ENCODE results near the gene VAV1.
"Not testable (repeated sequence)": the region's sequence is repeated elsewhere in the genome, so short reads cannot be mapped to it uniquely, and the experiment has no call there.

VAV1 gene

DNA sequence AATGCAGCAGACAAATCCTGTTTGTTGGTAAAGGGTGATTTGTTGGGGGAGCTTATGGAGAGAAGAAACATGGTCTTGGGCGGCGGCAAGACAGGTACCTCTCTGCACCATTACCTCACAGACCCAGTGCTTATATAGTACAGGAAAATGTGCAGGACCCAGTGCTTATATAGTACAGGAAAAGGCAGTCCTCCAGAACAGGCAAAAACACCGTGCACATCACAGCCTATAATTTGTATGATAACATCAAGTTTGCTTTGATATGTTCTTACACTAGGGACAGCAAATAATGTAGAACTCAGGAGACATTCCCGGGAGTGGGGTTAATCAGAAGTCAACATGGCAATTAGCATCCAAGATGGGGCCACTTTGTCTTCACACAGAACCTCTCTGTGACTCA lies 20.9 kb downstream of the VAV1 start:
- Histone ChIP-seq H3K36me3 (ENCODE audit: insufficient read depth, low read length) (no peaks in the 10 kb centered on the region), H3K4me1 (ENCODE audit: control insufficient read depth, insufficient read depth, low read length, unreplicated experiment) (no peaks in the 10 kb centered on the region), H3K27ac (ENCODE audit: low read depth, low read length) (no peak overlapping the region), H2AFZ (ENCODE audit: low read length, unreplicated experiment) (no peak overlapping the region), H3K4me3 (ENCODE audit: low read depth, low read length) (no peak overlapping the region), H3K79me2 (ENCODE audit: control insufficient read depth, insufficient read depth, low read length, unreplicated experiment) (no peaks in the 10 kb centered on the region), H3K27me3 (ENCODE audit: insufficient read depth, low read length) (peaks cover 6% of the 10 kb centered on the region; the same call in 1 of the 2 replicates)

DNA sequence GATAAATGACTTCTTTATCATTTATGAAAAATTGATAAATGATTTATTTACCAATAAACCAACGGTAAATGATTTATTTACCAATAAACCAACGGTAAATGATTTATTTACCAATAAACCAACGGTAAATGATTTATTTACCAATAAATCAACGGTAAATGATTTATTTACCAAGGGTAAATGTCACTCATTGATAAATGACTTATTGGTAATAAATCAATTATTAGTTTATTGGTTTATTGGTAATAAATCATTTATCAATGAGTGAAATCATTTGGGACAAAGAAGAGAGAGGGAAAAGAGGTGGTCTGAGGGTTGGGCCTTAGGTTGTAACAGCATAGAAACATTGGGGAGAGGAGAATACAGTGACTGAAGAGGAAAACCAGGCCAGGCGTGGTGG lies 21.5 kb downstream of the VAV1 start:
- H3K36me3 ChIP-seq (ENCODE audit: insufficient read depth, low read length), result no peaks in the 10 kb centered on the region
- no peak overlapping the region for H2AFZ ChIP-seq (ENCODE audit: low read length, unreplicated experiment)
- H3K27ac ChIP-seq (ENCODE audit: low read depth, low read length), result no peak overlapping the region
- no peak overlapping the region for H3K4me3 ChIP-seq (ENCODE audit: low read depth, low read length)
- peaks cover 6% of the 10 kb centered on the region; the same call in 1 of the 2 replicates for H3K27me3 ChIP-seq (ENCODE audit: insufficient read depth, low read length)
- H3K4me1 ChIP-seq (ENCODE audit: control insufficient read depth, insufficient read depth, low read length, unreplicated experiment), result no peaks in the 10 kb centered on the region
- no peaks in the 10 kb centered on the region for H3K79me2 ChIP-seq (ENCODE audit: control insufficient read depth, insufficient read depth, low read length, unreplicated experiment)

DNA sequence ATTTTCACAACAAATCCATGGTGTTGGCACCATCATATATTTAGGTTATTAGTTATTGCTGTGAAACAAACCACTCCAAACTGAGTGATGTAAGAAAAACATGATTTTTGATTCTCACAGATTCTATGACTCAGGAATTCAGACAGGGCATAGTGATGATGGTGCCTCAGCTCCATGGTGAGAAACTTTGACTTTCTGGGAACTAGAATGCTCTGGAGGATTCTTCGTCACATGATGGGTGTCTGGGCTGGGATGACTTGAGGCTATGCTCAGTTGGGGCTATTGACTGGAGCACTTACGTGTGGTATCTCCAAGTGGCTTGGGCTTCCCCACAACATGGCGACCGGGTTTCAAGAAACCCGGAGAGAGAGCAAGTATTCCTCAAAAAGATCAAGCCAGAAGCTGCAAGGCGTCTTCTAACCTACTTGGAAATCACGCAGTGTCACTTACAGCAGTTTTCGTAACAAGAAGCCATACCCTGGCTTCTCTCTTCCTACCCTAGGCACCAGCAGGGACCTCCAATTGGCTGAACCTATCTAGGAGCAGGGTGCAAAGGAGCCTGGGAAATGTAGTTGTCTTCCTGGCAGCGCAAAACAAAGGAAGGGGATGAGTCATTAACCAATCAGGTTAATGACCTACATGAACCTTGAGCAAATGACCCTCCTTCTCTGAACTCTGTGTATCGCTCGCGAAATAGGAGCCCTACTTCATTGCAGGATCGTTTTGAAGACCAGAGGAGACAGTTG lies 22.4 kb downstream of the VAV1 start:
- H3K36me3 ChIP-seq (ENCODE audit: insufficient read depth, low read length), result no peaks in the 10 kb centered on the region
- no peak overlapping the region for H3K4me3 ChIP-seq (ENCODE audit: low read depth, low read length)
- no peaks in the 10 kb centered on the region for H3K4me1 ChIP-seq (ENCODE audit: control insufficient read depth, insufficient read depth, low read length, unreplicated experiment)
- peaks cover 6% of the 10 kb centered on the region; the same call in 1 of the 2 replicates for H3K27me3 ChIP-seq (ENCODE audit: insufficient read depth, low read length)
- H3K79me2 ChIP-seq (ENCODE audit: control insufficient read depth, insufficient read depth, low read length, unreplicated experiment), result no peaks in the 10 kb centered on the region
- H2AFZ ChIP-seq (ENCODE audit: low read length, unreplicated experiment), result no peak overlapping the region
- no peak overlapping the region for H3K27ac ChIP-seq (ENCODE audit: low read depth, low read length)

DNA sequence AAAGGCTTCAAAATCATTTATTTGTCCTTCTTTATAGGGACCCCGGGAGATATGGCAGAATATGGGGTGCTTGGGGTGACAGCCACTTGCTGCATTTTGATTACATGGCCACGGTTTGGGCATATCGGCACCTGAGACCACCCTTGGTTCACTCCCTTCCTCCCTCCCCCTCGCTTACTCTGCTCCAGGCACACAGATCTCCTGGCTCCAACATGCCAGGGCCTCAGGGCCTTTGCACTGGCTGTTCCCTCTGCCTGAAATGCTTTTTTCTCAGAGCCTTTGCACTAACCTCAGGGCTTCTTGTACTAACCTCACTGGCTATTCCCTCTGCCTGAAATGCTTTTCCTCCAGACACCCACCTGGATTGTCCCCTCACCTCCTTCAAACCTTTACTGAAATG lies 23.8 kb downstream of the VAV1 start:
- no peak overlapping the region for H2AFZ ChIP-seq (ENCODE audit: low read length, unreplicated experiment)
- H3K4me3 ChIP-seq (ENCODE audit: low read depth, low read length), result no peak overlapping the region
- H3K79me2 ChIP-seq (ENCODE audit: control insufficient read depth, insufficient read depth, low read length, unreplicated experiment), result no peaks in the 10 kb centered on the region
- H3K27ac ChIP-seq (ENCODE audit: low read depth, low read length), result no peak overlapping the region
- no peaks in the 10 kb centered on the region for H3K36me3 ChIP-seq (ENCODE audit: insufficient read depth, low read length)
- peaks cover 4% of the 10 kb centered on the region; the same call in 1 of the 2 replicates for H3K27me3 ChIP-seq (ENCODE audit: insufficient read depth, low read length)
- H3K4me1 ChIP-seq (ENCODE audit: control insufficient read depth, insufficient read depth, low read length, unreplicated experiment), result peaks cover 6% of the 10 kb centered on the region

DNA sequence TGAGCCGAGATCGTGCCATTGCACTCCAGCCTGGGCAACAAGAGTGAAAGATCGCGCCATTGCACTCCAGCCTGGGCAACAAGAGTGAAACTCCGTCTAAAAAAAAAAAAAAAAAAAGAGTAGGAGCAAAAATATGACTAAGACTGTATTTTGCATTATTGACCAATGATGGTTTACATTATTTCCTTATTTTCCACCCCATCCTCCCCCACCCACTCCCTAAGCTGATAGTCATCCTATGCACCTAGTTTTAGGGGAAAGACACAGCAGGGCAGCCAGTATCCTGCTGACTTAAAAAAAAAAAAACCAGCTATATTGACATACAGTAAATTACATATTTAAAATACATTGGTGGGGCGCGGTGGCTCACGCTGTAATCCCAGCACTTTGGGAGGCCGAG lies 25.1 kb downstream of the VAV1 start:
- Histone ChIP-seq H3K27me3 (ENCODE audit: insufficient read depth, low read length) (no peaks in the 10 kb centered on the region), H3K79me2 (ENCODE audit: control insufficient read depth, insufficient read depth, low read length, unreplicated experiment) (no peaks in the 10 kb centered on the region), H3K4me1 (ENCODE audit: control insufficient read depth, insufficient read depth, low read length, unreplicated experiment) (peaks cover 16% of the 10 kb centered on the region), H3K36me3 (ENCODE audit: insufficient read depth, low read length) (no peaks in the 10 kb centered on the region), H3K27ac (ENCODE audit: low read depth, low read length) (no peak overlapping the region), H2AFZ (ENCODE audit: low read length, unreplicated experiment) (no peak overlapping the region), H3K4me3 (ENCODE audit: low read depth, low read length) (no peak overlapping the region)

DNA sequence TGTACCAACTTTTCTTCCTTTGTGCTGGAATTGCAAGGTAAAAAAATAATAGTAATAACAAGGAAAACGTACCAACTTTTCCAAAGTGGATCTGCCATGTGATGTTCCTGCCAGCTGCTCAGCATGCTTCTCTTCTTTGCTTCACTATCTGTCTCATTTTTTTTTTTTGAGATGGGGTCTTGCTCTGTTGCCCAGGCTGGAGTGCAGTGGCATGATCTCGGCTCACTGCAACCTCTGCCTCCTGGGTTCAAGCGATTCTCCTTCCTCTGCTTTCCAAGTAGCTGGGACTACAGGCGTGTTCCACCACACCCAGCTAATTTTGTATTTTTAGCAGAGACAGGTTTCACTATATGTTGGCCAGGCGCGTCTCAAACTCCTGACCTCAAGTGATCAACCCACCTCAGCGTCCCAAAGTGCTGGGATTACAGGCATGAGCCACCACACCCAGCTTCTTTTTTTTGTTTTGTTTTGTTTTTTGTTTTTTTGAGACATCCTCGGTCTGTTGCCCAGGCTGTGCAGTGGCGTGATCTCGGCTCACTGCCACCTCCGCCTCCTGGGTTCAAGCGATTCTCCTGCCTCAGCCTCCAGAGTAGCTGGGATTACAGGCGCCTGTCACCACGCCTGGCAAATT lies 27.8 kb downstream of the VAV1 start:
- not testable (repeated sequence) for H3K27ac ChIP-seq (ENCODE audit: low read depth, low read length); H3K79me2 ChIP-seq (ENCODE audit: control insufficient read depth, insufficient read depth, low read length, unreplicated experiment); H3K4me3 ChIP-seq (ENCODE audit: low read depth, low read length); H3K36me3 ChIP-seq (ENCODE audit: insufficient read depth, low read length); H2AFZ ChIP-seq (ENCODE audit: low read length, unreplicated experiment); H3K27me3 ChIP-seq (ENCODE audit: insufficient read depth, low read length)
- peaks cover 16% of the 10 kb centered on the region for H3K4me1 ChIP-seq (ENCODE audit: control insufficient read depth, insufficient read depth, low read length, unreplicated experiment)

DNA sequence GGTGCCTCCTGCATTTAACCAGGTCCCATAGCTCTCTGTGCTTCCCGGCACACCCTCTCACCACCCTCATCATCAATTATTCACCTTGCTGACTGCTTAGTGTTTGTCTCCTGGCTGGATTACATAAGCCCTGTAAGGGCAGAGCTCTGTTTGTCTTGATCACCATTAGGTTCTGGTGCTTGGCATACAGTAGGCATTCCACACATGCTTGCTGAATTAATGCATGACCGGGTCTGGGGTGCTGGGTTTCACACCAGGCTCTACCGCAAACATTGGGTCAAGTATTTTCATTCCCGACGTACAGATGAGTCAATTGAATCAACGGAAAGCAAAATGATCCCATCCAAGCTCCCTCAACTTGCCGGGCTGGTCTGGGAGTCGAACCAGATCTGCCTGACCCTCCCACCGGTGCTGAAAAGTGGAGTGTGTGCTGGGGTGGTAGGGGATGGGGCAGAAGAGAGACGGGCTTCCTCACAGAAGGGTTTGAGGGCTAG lies 28.5 kb downstream of the VAV1 start:
- Histone ChIP-seq H3K79me2 (ENCODE audit: control insufficient read depth, insufficient read depth, low read length, unreplicated experiment) (no peaks in the 10 kb centered on the region), H3K27ac (ENCODE audit: low read depth, low read length) (peak overlapping the region; percentile 79), H3K27me3 (ENCODE audit: insufficient read depth, low read length) (no peaks in the 10 kb centered on the region), H3K36me3 (ENCODE audit: insufficient read depth, low read length) (no peaks in the 10 kb centered on the region), H2AFZ (ENCODE audit: low read length, unreplicated experiment) (peak overlapping the region; percentile 60), H3K4me3 (ENCODE audit: low read depth, low read length) (peak overlapping the region; percentile 49; the same call in 1 of the 2 replicates), H3K4me1 (ENCODE audit: control insufficient read depth, insufficient read depth, low read length, unreplicated experiment) (peaks cover 16% of the 10 kb centered on the region)

DNA sequence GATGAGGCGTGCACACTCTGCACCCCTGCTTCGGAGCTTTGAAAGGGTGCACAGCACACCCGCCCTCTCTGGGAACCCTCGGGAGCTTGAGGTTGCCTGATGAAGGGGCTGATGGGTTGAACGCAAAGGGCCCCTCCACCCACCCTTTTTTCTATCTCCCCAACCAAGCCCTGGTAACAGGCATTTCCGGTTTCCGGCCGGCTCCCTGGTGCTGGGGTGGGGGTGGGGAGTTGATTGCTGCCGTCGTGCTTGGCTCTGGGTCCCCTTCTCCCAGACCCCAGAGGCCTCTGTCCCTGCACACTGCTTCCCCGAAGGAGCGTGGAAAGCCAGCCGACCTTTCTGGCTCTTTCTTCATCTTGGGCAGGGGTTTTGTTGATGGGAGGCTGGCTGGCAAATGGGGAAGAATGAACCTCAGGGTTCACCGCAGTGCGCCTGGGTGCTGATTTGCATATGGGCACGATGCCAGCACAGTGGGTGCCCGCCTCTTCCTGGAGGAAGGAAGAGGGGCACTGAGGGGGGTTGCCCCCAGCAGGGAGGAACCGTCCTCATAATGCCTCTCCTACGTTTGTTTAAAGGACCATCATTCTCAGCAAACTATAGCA lies 29.1 kb downstream of the VAV1 start:
- Histone ChIP-seq H3K79me2 (ENCODE audit: control insufficient read depth, insufficient read depth, low read length, unreplicated experiment) (no peaks in the 10 kb centered on the region), H3K36me3 (ENCODE audit: insufficient read depth, low read length) (no peaks in the 10 kb centered on the region), H3K27ac (ENCODE audit: low read depth, low read length) (peak overlapping the region; percentile 79), H3K4me3 (ENCODE audit: low read depth, low read length) (peak overlapping the region; percentile 49), H2AFZ (ENCODE audit: low read length, unreplicated experiment) (peak overlapping the region; percentile 60), H3K4me1 (ENCODE audit: control insufficient read depth, insufficient read depth, low read length, unreplicated experiment) (peaks cover 16% of the 10 kb centered on the region), H3K27me3 (ENCODE audit: insufficient read depth, low read length) (no peaks in the 10 kb centered on the region)

DNA sequence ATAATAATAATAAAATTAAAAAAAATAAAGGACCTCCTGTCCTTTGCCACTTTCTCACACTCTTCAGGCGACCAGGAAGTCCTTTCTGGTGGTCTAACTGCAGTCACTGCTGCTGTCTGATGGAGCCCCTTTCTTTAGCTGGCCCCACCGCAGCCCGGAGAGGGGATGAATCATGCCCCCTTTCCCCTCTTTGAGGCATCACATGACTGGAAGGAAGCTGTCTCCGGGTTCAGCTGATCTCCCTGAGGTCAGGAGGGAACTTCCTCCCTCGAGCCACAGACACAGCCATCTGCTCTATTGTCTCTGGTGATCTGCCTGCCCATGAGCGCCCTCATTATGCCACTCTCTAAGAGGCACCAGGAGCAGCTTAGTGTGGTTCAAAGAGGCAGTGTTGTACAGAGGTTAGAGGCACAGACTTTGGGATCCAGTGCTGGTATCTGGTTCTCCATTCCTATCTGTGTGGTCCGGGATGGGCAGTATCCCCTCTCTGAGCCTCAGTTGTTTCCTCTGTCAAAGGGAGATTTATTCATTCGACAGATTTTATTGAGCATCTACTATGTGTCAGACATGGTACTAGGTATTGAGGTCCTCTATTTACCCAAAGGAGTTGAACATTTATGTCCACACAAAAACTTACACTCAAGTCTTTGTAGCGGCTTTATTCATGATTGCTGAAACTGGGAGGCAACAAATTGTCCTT lies 30.0 kb downstream of the VAV1 start:
- peaks cover 16% of the 10 kb centered on the region for H3K4me1 ChIP-seq (ENCODE audit: control insufficient read depth, insufficient read depth, low read length, unreplicated experiment)
- no peaks in the 10 kb centered on the region for H3K27me3 ChIP-seq (ENCODE audit: insufficient read depth, low read length)
- no peak overlapping the region for H3K27ac ChIP-seq (ENCODE audit: low read depth, low read length)
- H3K4me3 ChIP-seq (ENCODE audit: low read depth, low read length), result no peak overlapping the region
- no peak overlapping the region for H2AFZ ChIP-seq (ENCODE audit: low read length, unreplicated experiment)
- H3K36me3 ChIP-seq (ENCODE audit: insufficient read depth, low read length), result no peaks in the 10 kb centered on the region
- H3K79me2 ChIP-seq (ENCODE audit: control insufficient read depth, insufficient read depth, low read length, unreplicated experiment), result no peaks in the 10 kb centered on the region

DNA sequence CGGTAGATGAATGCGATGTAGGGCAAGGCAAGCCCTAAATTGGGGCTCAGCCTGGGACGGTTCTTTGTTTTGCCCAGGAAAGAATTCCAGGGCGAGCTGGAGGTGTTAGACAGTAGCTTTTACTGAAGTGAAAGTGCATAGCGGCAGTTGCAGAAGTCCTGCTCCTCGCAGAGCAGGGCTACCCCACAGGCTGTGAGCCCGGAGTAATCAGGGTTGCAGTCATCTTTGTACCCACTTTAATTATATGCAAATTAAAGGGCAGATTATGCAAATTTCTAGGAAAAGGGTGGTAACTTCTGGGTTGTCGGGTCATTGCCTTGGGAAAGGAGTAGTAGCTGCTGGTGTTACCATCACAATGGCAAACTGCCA lies 30.5 kb downstream of the VAV1 start:
- Histone ChIP-seq H3K27me3 (ENCODE audit: insufficient read depth, low read length) (no peaks in the 10 kb centered on the region), H3K4me1 (ENCODE audit: control insufficient read depth, insufficient read depth, low read length, unreplicated experiment) (peaks cover 16% of the 10 kb centered on the region), H3K27ac (ENCODE audit: low read depth, low read length) (no peak overlapping the region), H2AFZ (ENCODE audit: low read length, unreplicated experiment) (no peak overlapping the region), H3K36me3 (ENCODE audit: insufficient read depth, low read length) (no peaks in the 10 kb centered on the region), H3K79me2 (ENCODE audit: control insufficient read depth, insufficient read depth, low read length, unreplicated experiment) (no peaks in the 10 kb centered on the region), H3K4me3 (ENCODE audit: low read depth, low read length) (no peak overlapping the region)

Data from ACC112 (cell line).